OCI-LY3 (cell line): ENCODE measurements around the gene ATF4.

Source experiments
- H2AFZ ChIP-seq: fragments of 200-600, 300-600 bp; shearing (Covaris generic); 2 replicates; pipeline ENCODE4 v1.6.0; 2014; ENCODE audit warnings: antibody characterized with exemption, low read depth, low read length
- H3K27ac ChIP-seq: fragments of 200-600, 300-600 bp; sonication (generic); 2 replicates; pipeline ENCODE4 v1.5.1; 2014; ENCODE audit warnings: mild to moderate bottlenecking, low read length, moderate library complexity, mixed read lengths
- H3K27me3 ChIP-seq: fragments of 200-600, 300-600 bp; sonication (generic); 2 replicates; pipeline ENCODE4 v1.6.1; 2014; ENCODE audit warnings: low read depth, low read length, mixed read lengths
- H3K36me3 ChIP-seq: fragments of 200-600, 300-600 bp; sonication (generic); replicated peaks from 2 replicates; pipeline ENCODE3; 2014; ENCODE audit warnings: low read depth, low read length, mixed read lengths
- H3K4me1 ChIP-seq: fragments of 300-600, 200-600 bp; sonication (generic); 2 replicates; pipeline ENCODE4 v1.6.1; 2014; ENCODE audit warnings: low read length, mixed read lengths
- H3K4me2 ChIP-seq: fragments of 200-600, 300-600 bp; sonication (generic); 2 replicates; pipeline ENCODE4 v1.6.1; 2014; ENCODE audit warnings: low read length, mixed read lengths
- H3K4me3 ChIP-seq: fragments of 300-600, 200-600 bp; sonication (generic); 2 replicates; pipeline ENCODE4 v1.5.1; 2014; ENCODE audit warnings: antibody characterized with exemption, mild to moderate bottlenecking, low read length, moderate library complexity
- H3K79me2 ChIP-seq: fragments of 300-600, 200-600 bp; shearing (Covaris generic); 2 replicates; pipeline ENCODE4 v1.6.1; 2014; ENCODE audit warnings: mild to moderate bottlenecking, low read length, mixed read lengths
- H3K9ac ChIP-seq: fragments of 300-600, 200-600 bp; shearing (Covaris generic); 2 replicates; pipeline ENCODE4 v1.6.0; 2014; ENCODE audit warnings: mild to moderate bottlenecking, low read length, moderate library complexity
- H3K9me3 ChIP-seq: fragments of 200-600, 300-600 bp; shearing (Covaris generic); 2 replicates; pipeline ENCODE4 v1.6.1; 2014; ENCODE audit warnings: low read length, mixed read lengths; ENCODE audit not compliant: insufficient read depth
- H4K20me1 ChIP-seq: fragments of 200-600, 300-600 bp; sonication (generic); 2 replicates; pipeline ENCODE4 v1.6.1; 2016; ENCODE audit warnings: low read length, mixed read lengths; ENCODE audit not compliant: insufficient read depth
- CTCF ChIP-seq: fragments of 200-600, 300-600 bp; sonication (generic); IDR thresholded peaks from 2 replicates; pipeline ENCODE4 v1.5.1; 2014; ENCODE audit warnings: antibody characterized with exemption, low read length, low read depth
- EZH2phosphoT487 ChIP-seq: fragments of 200-600 bp; shearing (Covaris generic); IDR thresholded peaks from 2 replicates; pipeline ENCODE4 v1.6.1; 2018; ENCODE audit warnings: antibody characterized with exemption, mixed run types, low read depth

The ATF4 gene

GRCh38 chr22:39501644-39502108, 18.7 kb upstream of the ATF4 start:
- Histone ChIP-seq H2AFZ (peak overlapping the region; percentile 50), H4K20me1 (no peaks in the 10 kb centered on the region), H3K4me2 (peak overlapping the region; percentile 74), H3K79me2 (peaks cover 46% of the 10 kb centered on the region), H3K27me3 (no peaks in the 10 kb centered on the region), H3K9ac (peak overlapping the region; percentile 64), H3K9me3 (no peaks in the 10 kb centered on the region), H3K36me3 (peaks cover 26% of the 10 kb centered on the region), H3K4me1 (peaks cover 18% of the 10 kb centered on the region), H3K27ac (no peak overlapping the region), H3K4me3 (peak overlapping the region; percentile 90)
- no peak for TF ChIP-seq EZH2phosphoT487
- TF ChIP-seq CTCF = no peak

GRCh38 chr22:39502109-39502788, 18.1 kb upstream of the ATF4 start, which contains the start of gene MIEF1:
Gene MIEF1 (plus strand): TSS chr22:39502290. CDS start chr22:39511295, 9,005 bp downstream.
- Histone ChIP-seq H3K4me3 (peak within 1 kb of the TSS; percentile 90), H3K9me3 (no peaks in the 10 kb centered on the region), H3K9ac (peak within 1 kb of the TSS; percentile 91), H3K4me1 (peaks cover 18% of the 10 kb centered on the region), H3K36me3 (peaks cover 29% of the 10 kb centered on the region), H3K4me2 (peak within 1 kb of the TSS; percentile 91), H3K79me2 (peaks cover 50% of the 10 kb centered on the region), H4K20me1 (no peaks in the 10 kb centered on the region), H2AFZ (peak within 1 kb of the TSS; percentile 50), H3K27me3 (no peaks in the 10 kb centered on the region), H3K27ac (peak within 1 kb of the TSS; percentile 31)
- no peak for TF ChIP-seq CTCF
- TF ChIP-seq EZH2phosphoT487 = no peak

GRCh38 chr22:39502789-39503409, 17.5 kb upstream of the ATF4 start:
- H3K27me3 ChIP-seq = no peaks in the 10 kb centered on the region
- H4K20me1 ChIP-seq = no peaks in the 10 kb centered on the region
- H3K36me3 ChIP-seq = peaks cover 31% of the 10 kb centered on the region
- peaks cover 55% of the 10 kb centered on the region for H3K79me2 ChIP-seq
- H2AFZ ChIP-seq = no peak overlapping the region
- H3K27ac ChIP-seq = peak overlapping the region; percentile 31
- peak overlapping the region; percentile 91 for H3K4me2 ChIP-seq
- no peaks in the 10 kb centered on the region for H3K9me3 ChIP-seq
- peak overlapping the region; percentile 90 for H3K4me3 ChIP-seq
- H3K4me1 ChIP-seq = peaks cover 18% of the 10 kb centered on the region
- H3K9ac ChIP-seq = peak overlapping the region; percentile 91
- TF ChIP-seq CTCF (no peak), EZH2phosphoT487 (no peak)

GRCh38 chr22:39503630-39504029, 16.7 kb upstream of the ATF4 start:
- Histone ChIP-seq H4K20me1 (no peaks in the 10 kb centered on the region), H3K36me3 (peaks cover 38% of the 10 kb centered on the region), H3K79me2 (peaks cover 63% of the 10 kb centered on the region), H3K4me1 (peaks cover 22% of the 10 kb centered on the region), H3K9me3 (no peaks in the 10 kb centered on the region), H3K9ac (peak overlapping the region; percentile 91), H3K4me3 (peak overlapping the region; percentile 90), H3K27ac (peak overlapping the region; percentile 31), H2AFZ (no peak overlapping the region), H3K4me2 (peak overlapping the region; percentile 91), H3K27me3 (no peaks in the 10 kb centered on the region)
- no peak for TF ChIP-seq EZH2phosphoT487
- no peak for TF ChIP-seq CTCF
